DMS153 (cell line): Measurements from ENCODE around the gene MYO16.
"Not testable (repeated sequence)": the region's sequence is repeated elsewhere in the genome, so short reads cannot be mapped to it uniquely, and the experiment has no call there.

ENCODE experiments used
- DNase-seq: peaks from one replicate; lab custom pipeline; 2025; lab: John Stamatoyannopoulos, UW

MYO16 gene

DNA sequence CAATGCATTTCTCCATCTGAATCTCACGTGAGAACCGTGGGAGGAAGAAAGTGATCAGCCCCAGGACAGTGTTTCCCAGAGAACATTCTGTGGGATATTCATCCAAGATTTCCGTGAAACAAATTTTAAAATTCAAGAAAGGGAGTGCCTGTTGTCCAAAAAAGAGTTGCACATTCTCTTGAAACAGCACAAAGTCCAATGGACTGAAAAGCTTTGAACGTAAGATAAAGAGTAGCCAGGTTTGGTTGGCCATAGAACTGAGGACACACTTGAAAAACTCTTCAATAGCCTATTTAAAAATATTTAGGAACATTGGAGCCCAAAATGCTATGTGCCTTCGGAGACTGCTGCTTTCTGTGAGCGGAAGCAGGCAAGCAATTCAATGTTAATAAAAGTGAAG is 353.9 kb downstream of the MYO16 start:
- no peak for DNase-seq

DNA sequence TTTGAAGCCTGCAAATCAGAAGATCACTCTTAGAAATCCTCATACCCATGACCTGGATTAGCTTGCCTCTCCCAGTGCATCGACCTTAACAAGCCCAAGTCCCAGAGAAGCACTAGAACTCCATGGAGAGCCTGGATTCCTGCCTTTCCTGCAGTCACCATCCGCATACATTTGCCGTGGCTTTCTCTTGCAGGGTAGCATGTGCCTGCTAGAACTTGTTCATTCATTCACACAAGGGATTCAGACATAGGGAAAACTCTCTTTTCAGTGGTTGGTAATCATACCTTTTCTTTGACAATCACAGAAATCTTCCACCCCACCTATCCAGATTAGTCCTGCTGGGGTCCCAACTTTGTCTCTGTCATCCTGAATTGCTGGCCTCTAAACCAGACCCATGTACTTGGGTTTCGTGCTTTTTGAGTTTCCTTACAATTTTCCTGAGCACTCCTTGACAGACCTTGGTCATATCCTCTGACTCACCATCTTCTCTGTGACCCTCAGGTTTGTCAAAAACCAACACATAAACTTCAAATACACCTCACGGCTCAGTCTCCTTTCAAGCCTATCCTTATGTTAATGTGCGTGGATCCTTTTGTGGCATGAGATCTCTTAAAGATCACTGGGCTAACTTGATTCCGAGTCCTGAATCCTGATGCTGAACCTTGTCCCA is 355.0 kb downstream of the MYO16 start:
- DNase-seq, result no peak

DNA sequence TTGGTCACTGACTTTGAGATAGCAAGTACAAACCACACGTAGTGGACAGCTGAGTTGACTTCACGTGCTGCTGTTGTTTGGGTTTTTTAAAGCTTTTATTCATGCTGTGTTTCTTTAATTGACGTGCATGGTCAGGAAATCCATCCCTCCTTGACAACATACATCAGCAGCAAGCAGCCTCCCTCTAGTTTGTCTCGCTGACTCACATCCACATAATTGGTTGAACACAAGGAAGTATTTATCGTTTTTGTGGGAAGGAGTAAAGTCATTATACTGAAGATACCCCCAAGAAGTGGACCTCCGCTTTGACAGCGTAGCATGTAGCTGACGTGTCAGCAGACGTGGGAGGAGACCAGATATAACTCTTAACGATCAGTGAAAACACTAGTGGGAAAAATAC is 355.8 kb downstream of the MYO16 start:
- DNase-seq, result no peak

DNA sequence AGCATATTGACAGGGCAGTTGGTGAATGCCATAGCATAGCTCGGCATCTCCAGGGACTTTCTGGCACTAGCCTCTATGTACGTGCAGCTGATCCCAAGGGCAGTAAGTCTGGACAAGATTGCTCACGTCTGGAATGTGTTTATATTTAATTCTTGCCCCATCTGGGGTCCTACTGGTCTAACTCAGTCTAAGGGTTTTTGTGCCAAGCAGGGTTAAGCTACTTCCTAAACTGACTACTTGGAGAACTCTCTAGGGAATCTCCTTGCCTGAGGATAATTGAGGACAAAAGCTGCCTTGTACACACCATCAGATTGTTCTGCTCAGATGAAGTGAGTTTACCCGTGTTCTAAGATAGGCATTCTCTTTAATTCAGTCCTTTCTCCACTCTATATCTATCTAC is 358.1 kb downstream of the MYO16 start:
- no peak for DNase-seq

DNA sequence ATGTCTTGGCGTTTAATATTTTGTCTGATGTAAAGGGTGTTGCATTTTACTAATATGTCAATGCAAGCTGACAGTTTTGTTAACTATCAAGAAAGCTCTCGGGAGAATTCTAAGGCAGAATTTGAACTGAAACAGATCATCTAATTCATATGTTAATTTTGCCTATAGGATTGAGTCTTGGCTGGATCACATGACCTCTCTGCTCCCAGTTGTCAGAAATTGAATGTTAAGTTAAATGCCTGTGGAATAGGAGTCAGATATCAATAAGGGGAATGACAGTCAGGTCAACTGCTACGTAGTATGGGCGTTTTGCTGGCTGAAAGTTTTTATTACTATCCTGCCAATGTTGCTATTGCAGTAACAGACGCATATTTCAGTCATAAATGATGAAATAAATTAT is 358.5 kb downstream of the MYO16 start:
- no peak for DNase-seq

DNA sequence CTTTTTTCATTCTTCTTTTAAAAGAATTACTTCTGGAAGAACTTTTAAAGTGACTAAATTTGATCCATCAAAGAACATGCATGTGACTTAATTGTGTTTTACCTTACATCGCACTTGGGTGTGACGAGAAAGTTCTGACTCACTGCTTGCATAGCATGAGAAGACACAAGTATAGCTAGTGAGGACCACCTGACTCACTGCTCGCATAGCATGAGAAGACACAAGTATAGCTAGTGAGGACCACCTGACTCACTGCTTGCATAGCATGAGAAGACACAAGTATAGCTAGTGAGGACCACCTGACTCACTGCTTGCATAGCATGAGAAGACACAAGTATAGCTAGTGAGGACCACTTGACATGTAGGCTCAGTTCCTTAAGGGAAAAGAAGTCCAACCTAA is 362.0 kb downstream of the MYO16 start:
- DNase-seq, result not testable (repeated sequence)

DNA sequence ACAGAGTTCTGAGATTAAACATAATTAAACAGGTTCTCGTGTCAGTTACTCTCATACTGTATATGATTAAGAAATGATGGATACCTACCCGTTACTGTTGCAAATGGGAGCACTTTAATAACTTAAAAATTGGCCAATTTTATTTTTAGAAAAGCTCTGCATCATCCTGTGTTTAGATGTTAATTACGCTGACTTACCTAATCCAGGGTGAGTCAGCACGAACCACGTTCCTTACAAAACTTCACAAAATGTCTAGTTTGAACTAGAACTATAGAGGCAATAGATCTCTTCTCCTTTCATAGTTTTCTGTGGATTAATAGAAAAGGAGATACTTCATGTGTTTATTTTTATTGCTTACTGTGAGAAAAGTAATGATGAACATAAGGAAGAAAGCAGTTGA is 363.9 kb downstream of the MYO16 start:
- no peak for DNase-seq

DNA sequence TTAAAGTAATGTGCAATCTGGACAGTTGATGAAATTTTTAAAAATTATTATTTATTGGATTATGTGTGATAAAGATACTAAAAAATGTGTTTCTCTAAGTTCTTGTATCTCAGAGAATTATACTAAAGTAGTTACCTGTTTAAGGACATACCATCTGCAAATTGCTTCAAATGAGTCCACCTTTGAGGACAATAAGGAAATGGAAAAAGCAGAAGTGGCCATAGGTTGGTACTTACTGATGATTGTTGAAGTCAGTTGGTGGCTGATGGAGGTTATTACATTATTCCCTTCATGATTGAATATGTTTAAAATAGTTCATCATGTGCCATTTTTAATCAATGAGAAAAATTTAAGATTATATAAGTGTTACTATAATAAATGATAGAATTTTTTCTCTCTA is 367.0 kb downstream of the MYO16 start:
- DNase-seq, result no peak

DNA sequence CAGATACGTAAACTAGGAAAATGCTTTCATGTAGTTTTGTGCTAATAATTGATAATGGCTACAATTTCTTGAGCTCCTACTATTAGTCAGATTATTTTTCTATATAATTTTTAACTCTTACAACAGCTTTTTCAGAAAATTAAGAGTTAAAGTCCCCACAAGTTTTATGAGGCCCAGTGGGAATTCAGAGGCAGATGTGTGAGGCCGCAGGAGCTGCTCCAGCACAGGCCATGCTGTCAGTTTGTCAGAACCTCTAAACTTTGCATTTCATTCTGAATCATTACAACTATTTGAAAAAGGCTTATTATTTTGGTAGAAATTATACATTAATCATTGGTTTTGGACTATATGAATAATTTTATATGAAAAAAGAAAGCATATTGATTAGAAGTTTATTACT is 370.8 kb downstream of the MYO16 start:
- no peak for DNase-seq

DNA sequence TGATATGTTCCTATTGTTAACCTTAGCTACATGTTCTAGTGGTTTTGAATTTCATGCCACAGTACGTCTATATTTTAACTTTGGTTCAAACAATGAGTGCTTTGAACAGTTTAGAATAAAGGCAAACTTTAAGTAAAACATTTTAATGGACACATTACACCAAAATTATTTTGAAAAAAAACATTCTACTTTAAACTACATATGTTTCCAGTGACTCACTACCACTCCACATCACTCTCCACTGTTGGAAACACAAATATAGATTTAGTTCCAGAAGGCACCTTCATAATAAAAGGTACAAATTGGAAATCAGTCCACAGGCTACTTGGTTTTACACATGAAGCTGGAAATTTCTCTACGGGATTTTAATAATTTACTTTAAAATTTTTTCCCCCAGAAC is 373.5 kb downstream of the MYO16 start:
- no peak for DNase-seq

DNA sequence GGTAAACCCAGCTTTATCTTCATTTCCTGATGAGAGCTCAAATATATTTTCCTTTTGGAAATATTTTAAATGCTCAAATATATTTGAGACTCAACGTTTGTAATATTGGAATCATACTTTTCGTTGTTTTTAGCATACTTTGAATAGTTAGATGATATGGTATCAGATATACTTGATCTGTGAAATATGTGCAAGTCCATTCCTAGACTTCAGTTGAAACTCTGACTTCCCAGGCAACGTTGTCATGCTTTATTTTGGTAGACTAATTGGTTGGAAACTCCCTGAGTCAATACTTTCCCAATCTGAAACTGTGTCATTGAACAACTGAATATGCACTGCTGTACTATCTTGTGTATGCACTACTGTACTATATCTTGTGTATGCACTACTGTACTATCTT is 378.5 kb downstream of the MYO16 start:
- no peak for DNase-seq

DNA sequence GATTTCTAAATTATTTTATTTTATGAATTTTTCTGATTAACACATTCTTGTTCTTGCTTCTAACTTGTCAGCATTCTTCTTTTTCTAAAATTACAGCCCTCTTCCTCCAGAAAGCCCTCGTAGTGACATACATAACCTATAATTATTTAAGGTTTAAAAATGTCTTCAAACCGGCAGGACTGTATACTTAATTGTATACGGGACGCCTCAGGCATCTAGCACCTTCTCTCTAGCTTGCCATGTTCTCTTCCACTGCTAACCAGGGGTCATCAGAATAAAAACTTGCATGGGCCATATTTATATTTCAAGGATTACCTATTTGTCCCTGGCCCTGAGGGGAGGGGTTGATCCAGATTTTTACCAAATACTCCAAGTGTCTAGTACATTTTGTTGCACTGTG is 380.3 kb downstream of the MYO16 start:
- DNase-seq, result no peak

DNA sequence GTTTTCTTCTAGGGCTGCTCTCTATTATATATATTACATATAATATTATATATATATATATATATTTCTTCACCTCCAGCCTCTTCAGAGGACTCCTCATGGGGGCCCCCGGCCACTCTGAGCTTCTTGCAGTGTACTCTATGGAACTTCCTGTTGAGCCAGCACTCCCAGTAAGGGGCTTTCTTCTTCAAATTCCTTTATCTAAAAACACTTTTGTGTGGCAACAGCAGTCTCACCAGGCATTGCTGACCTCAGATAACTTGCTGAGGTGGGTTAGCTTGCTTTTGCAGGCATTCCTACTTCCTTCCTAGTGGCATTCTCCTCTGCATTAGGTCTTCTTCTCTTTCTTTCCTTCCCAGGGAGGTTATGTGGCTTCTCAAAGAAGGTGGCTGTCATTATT is 381.5 kb downstream of the MYO16 start:
- DNase-seq, result no peak

DNA sequence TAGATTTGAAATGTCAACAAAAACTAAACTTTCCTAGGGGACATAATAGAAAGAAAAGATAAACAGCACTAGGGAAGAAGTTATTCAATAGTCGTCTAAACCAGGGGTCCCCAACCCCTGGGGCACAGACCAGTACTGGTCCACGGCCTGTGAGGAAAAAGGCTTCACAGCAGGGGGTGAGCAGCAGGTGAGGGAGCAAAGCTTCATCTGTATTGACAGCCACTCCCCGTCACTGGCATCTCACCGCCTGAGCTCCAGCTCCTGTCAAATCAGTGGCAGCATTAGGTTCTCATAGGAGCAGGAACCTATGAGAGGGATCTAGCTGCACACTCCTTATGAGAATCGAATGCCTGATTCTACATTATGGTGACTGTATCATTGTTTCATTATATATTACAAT is 382.7 kb downstream of the MYO16 start:
- DNase-seq, result no peak

DNA sequence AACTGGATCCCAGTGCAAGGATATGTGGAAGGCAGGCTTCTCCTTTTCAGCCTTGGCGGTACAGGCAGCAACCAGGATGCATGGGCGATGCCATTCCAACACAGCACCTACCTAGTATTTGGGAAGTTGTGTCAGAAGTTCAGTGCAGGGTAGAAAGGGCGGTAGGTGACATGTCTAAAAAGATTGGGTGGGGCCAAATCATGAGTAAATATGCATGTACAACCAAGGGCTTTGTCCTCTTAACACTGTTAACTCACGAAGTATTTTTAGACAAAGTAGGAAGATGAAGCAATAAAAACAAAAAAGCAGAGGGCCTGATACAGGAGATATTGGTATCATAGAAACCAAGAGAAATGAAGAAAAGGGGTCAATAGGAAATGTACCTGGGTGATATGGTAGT is 392.1 kb downstream of the MYO16 start:
- DNase-seq, result no peak

DNA sequence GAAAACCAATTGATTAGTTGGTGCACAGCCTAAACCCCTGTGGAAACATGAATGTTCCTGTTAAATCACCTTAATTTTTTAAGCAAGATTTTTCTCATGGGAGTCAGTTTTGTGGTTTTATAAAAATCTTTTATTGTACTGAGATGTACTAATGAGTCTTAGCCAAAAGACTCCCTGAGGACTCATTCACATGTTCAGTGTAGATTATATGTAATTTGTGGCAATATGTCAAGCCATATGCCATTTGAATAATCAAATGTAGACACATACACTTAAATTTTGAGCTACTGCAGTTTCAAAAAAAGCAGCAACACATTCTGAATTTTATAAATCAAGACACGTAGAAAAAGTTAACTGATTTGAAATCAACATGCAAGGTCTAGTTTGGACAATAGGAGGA is 395.2 kb downstream of the MYO16 start:
- no peak for DNase-seq

DNA sequence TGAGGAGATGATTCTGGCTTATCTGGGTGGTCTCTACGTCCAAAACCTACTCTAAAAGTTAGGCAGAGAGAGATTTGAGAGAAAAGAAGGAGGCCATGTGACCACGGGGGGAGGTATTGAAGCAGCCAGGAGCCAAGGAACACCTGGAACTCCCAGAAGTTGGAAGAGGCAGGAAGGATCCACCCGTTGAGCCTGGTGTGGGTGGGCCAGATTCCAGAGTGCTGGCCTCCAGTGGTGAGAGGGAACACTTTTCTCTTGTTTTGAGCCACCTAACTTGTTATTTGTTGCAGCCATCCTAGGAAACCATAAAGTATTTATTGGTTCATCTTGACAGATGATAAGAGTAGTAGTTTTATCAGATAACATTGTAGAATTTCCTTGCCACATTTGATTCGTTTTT is 396.9 kb downstream of the MYO16 start:
- no peak for DNase-seq

DNA sequence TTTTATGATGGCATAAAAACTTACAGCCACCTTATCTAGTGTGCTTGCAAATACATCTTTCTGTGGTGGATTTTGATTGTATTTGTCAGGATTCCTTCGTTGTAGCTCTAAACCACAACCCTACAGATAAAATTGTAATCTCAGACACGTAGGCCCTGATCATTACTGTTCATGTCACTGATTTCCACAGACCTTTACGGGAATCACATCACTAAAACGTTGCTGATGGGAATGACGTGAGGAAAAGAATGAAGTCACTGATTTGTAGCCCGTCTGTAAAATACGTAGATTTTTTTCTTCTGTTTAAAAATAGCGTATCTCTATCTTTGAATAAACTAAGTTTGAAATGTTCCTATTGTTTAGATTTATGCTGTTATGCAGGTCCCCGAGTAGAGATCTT is 399.2 kb downstream of the MYO16 start:
- no peak for DNase-seq

DNA sequence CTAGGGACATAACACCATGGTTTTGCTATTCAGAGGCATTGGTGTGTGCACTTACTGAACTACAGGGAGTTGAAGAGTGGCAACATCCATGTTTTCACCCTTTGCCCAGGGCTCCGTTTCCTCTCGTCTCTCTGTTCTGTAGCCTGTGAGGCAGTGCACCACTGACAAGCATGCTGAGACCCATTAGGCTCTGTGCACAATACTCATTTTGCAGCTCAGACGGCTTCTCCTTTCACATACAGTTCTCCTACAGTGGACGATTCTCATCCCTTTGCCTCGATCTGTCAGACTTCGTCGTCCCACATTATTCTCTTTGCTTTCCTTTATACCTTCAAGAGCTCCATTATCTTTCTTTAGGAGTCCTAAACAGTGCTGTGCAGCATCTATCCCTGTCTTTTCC is 403.7 kb downstream of the MYO16 start:
- DNase-seq, result no peak

DNA sequence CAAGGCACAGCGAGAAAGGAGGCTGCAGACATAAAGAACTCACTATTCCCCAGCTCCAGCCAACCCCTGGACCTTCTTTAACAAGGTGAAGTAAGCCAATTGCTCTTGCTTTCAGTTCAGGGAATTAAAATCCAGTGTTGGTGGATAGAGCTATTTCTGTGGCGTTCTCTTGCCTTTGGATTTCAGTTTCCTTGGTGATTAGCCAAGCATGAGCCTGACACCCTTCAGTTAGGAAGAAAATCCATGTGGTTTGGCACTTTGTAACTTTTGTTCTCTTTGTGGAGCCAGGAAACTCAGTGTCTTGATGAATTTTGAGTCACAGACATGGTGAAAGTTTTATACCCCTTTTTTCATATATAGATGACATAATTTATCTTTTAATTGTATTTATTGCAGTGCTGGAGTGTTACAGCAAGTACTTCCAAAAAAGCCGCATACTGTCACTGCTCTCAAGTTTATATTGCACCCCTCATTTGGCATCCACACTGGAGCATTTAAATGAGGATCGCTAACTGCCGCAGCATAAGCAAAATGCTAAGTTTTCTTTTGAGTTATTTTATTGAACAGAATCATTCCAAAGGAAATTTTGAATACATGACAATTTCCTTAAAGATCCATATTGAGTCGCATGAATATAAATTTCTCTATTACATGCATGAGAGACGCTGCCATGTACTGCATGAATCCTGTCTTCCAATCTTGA is 406.8 kb downstream of the MYO16 start:
- no peak for DNase-seq

DNA sequence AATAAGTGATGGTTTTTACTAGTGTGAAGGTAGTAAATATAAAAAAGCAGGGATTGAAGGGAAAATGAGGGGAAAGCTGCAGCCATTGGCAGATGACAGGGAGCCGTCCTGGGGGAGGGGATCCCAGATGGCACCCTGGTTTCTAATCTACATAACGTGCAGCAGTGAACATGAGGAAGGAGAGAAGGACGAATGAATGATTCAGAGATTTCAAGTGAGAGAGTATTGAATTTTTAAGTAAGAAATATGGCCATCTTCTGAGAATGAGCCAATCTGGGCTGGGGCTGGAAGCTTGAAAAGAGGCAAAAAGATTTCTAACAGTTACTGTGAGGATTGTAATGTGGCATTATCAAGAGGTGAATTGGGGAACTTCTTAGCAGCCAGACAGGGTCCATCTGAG is 414.2 kb downstream of the MYO16 start:
- DNase-seq, result no peak

DNA sequence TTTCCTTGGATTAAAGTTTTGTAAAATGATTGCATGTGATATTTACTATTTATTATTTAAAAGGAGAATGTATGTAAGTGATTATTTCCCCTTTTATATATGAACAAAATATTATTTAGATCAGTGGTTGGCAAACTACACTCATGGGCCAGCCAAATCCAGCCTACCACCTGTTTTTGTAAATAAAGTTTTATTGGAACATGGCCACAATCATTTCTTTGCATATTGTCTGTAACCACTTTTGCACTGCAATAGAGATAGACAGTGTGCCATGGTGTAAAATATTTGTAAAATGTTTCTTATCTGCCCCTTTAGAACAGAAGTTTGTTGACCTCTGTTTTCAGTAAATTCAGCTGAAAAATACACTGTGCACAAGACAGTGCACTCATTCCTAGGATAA is 426.4 kb downstream of the MYO16 start:
- DNase-seq, result no peak

DNA sequence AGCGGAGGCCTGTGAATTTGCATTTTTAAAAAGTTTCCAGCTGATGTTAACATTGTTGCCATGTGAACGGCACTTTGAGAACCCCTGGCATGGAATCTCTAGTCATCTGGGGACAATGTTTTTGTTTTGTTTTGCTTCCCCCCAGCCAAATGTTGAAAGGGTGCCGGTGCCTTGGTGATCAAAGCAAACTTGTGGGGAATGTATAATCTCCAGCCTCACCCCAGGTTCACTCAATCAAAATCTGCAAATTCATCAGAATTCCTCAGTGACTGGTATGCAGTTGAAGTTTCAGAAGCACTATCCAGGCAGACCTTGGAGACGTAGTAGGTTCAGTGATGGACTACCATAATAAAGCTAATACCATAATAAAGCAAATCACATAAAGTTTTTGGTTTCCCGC is 428.7 kb downstream of the MYO16 start:
- no peak for DNase-seq

DNA sequence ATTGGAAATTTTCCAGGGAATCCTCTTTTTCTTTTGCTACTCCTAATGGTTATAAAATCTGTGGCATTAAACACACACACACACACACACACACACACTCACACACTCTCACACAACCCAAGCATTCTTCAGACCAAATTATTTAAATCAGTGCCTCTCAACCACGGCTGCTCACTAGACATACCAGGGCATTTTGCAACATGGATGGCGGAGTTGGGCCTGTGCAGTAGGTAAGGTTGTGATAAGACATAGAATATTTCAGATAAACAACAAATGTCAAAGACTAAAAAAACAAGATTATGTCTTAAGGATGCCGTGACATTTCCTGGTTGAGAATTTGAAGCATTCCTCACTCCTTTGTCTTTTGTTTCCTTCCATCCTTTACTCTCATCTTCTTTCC is 443.1 kb downstream of the MYO16 start:
- no peak for DNase-seq
